Tibial artery (tissue), 4 donors: ENCODE results near the gene ADCK2.
"Not testable (repeated sequence)": the region's sequence is repeated elsewhere in the genome, so short reads cannot be mapped to it uniquely, and the experiment has no call there.

ENCODE experiments used
- DNase-seq, 2 donors: peaks; one replicate each; pipeline ENCODE4 v3.0.0-alpha.2; 2019
- H3K27ac ChIP-seq, 2 donors: fragments of 200-600 bp; sonication (generic) in 1 of 2; 1 replicate in 1 of 2; 2 replicates in 1 of 2; pipeline ENCODE4 v1.5.1; 2018 to 2019; ENCODE audit warnings: mild to moderate bottlenecking in 1 of 2
- H3K27me3 ChIP-seq, 2 donors: fragments of 200-600 bp; sonication (generic) in 1 of 2; one replicate each; pipeline versions ENCODE4 v1.5.1 to v1.6.0; 2016 to 2019
- H3K36me3 ChIP-seq, 3 donors: fragments of 200-600 bp; sonication (generic) in 2 of 3; one replicate each; pipeline ENCODE4 v1.5.1; 2016 to 2019; ENCODE audit warnings: mild to moderate bottlenecking in 2 of 3
- H3K4me1 ChIP-seq, 4 donors: fragments of 200-600 bp; sonication (generic) in 2 of 4; 1 replicate in 3 of 4; 2 replicates in 1 of 4; pipeline ENCODE4 v1.5.1; 2016 to 2019
- H3K4me3 ChIP-seq, 2 donors: fragments of 200-600 bp; sonication (generic) in 1 of 2; 1 replicate in 1 of 2; 2 replicates in 1 of 2; pipeline ENCODE4 v1.5.1; 2018 to 2019; ENCODE audit warnings: mild to moderate bottlenecking in 2 of 2
- H3K9me3 ChIP-seq, 3 donors: fragments of 200-600 bp; sonication (generic) in 1 of 3; one replicate each; pipeline ENCODE4 v1.5.1; 2016 to 2019
- CTCF ChIP-seq, 2 experiments: fragments of 200-600 bp in 1 of 2; fragments of 450-650 bp in 1 of 2; IDR thresholded peaks; one replicate each; pipeline ENCODE4 v1.5.1; 2017 to 2019; ENCODE audit warnings: antibody characterized with exemption in 2 of 2, mild to moderate bottlenecking in 1 of 2, moderate library complexity in 1 of 2
- intact Hi-C: fragments of 100-400 bp; cut with DNase I; formaldehyde crosslinking; loops from one replicate; pipeline ENCODE4 v1.15.0; 2023; ENCODE audit warnings: low total_unique reads

The ADCK2 gene

GRCh38 chr7:140672382-140673062, at the start of gene ADCK2:
Gene ADCK2 (plus strand): TSS chr7:140672945. CDS start chr7:140673331, 386 bp downstream.
- Histone ChIP-seq H3K4me1 (peaks cover 0 to 32% (median 19%) of the 10 kb centered on the region in 4 donors), H3K4me3 (peak within 1 kb of the TSS; percentile 68 to 94), H3K27ac (peak within 1 kb of the TSS; percentile 87 to 90), H3K36me3 (peaks cover 0 to 11% (median 0%) of the 10 kb centered on the region in 3 donors), H3K27me3 (no peaks in the 10 kb centered on the region), H3K9me3 (no peaks in the 10 kb centered on the region)
- intact Hi-C loops = loop anchor here (5.0 to 10.0 kb wide), 2 partner anchors 252 to 340 kb away; partner anchors contain the start of genes BRAF and MRPS33
- TF ChIP-seq CTCF (IDR thresholded peaks at IDR 0.05) = no peak
- no peak for DNase-seq

GRCh38 chr7:140623980-140624379, 48.8 kb upstream of the ADCK2 start:
- Histone ChIP-seq H3K9me3 (no peaks in the 10 kb centered on the region), H3K4me3 (no peak overlapping the region), H3K27me3 (no peaks in the 10 kb centered on the region), H3K36me3 (no peaks in the 10 kb centered on the region), H3K27ac (no peak overlapping the region), H3K4me1 (peaks cover 0 to 10% (median 6%) of the 10 kb centered on the region in 4 donors)
- TF ChIP-seq CTCF (IDR thresholded peaks at IDR 0.05) = no peak
- peak; percentile 24 to 31 for DNase-seq
- intact Hi-C loops = no loop called here

- Histone ChIP-seq H3K4me1 (peaks cover 0 to 10% (median 6%) of the 10 kb centered on the region in 4 donors), H3K27ac (no peak overlapping the region), H3K36me3 (no peaks in the 10 kb centered on the region), H3K27me3 (no peaks in the 10 kb centered on the region), H3K9me3 (no peaks in the 10 kb centered on the region), H3K4me3 (no peak overlapping the region)
- DNase-seq = peak in 1 of 2 donors; percentile 11
- TF ChIP-seq CTCF (IDR thresholded peaks at IDR 0.05) = no peak
- intact Hi-C loops = no loop called here
These were observed 48.2 kb upstream of the ADCK2 start for GRCh38 chr7:140624392-140625191.

- H3K4me3 ChIP-seq, DNase-seq, H3K4me1 ChIP-seq, H3K9me3 ChIP-seq, H3K36me3 ChIP-seq, intact Hi-C loops, H3K27ac ChIP-seq, H3K27me3 ChIP-seq: not testable (repeated sequence)
These were observed 47.6 kb upstream of the ADCK2 start for GRCh38 chr7:140625192-140625558.

GRCh38 chr7:140625908-140626868, 46.6 kb upstream of the ADCK2 start:
- Histone ChIP-seq H3K36me3 (no peaks in the 10 kb centered on the region), H3K4me1 (peaks cover 0 to 10% (median 6%) of the 10 kb centered on the region in 4 donors), H3K27ac (no peak overlapping the region), H3K4me3 (no peak overlapping the region), H3K27me3 (no peaks in the 10 kb centered on the region), H3K9me3 (no peaks in the 10 kb centered on the region)
- DNase-seq = peak; percentile 90 to 93
- intact Hi-C loops = no loop called here
- no peak for TF ChIP-seq CTCF (IDR thresholded peaks at IDR 0.05)
